HCT116 (cell line): ENCODE data around the gene SPINK2. TPM values are rescaled to one million over a fixed set of nuclear protein-coding genes. Genes with fewer than 3 reads are reported as not detected.

Experiments
- ATAC-seq: fragments of 200-7000 bp; cut with Tn5 transposase; 2 replicates; pipeline ENCODE4 v1.9.1; 2020; ENCODE audit warnings: mild to moderate bottlenecking, moderate library complexity
- Bru-seq: library from RNA; stranded (reverse); fragments of 400-500 nt; gene quantifications from one replicate; lab custom pipeline; 2021; lab: Mats Ljungman, UMichigan
- BruChase-seq, 2 experiments: library from RNA; stranded (reverse); fragments of 400-500 nt; gene quantifications; one replicate each; lab custom pipeline; 2021; lab: Mats Ljungman, UMichigan
- BruUV-seq: library from RNA; stranded (reverse); fragments of 400-500 nt; replicated peaks from 2 replicates; lab custom pipeline; 2021; lab: Mats Ljungman, UMichigan
- CTCF ChIA-PET: fragments of 300-600 bp; sonication (Branson Sonifier 250); formaldehyde crosslinking; loops from one replicate; lab custom pipeline; 2021; ENCODE audit warnings: antibody characterized with exemption; lab: Charles Lee
- POLR2A ChIA-PET: fragments of 300-600, 350-600 bp; sonication (Branson Sonifier 250); formaldehyde crosslinking; loops from one replicate; lab custom pipeline; 2021; ENCODE audit warnings: antibody characterized with exemption; lab: Charles Lee
- RAD21 ChIA-PET, 2 experiments: fragments of 300-600 bp; sonication (Branson Sonifier 250); formaldehyde crosslinking; loops; one replicate each; lab custom pipeline; 2023; ENCODE audit warnings: low total read pairs in 2 of 2; ENCODE audit not compliant: uncharacterized antibody in 2 of 2, unreplicated experiment in 2 of 2, low non-redundant PET in 1 of 2; lab: Charles Lee
- DNase-seq: peaks from one replicate; pipeline ENCODE4 v3.0.0-alpha.2; 2010; ENCODE audit warnings: low read depth, low spot score
- H2AFZ ChIP-seq: fragments of 200-600 bp; shearing (Covaris generic), sonication (generic); 2 replicates; pipeline ENCODE4 v1.6.1; 2017; ENCODE audit warnings: low read depth, mixed run types, mixed read lengths, antibody characterized with exemption, low read length; ENCODE audit not compliant: poor library complexity, severe bottlenecking
- H3K27ac ChIP-seq: 2 replicates; pipeline ENCODE4 v1.5.1; 2012; ENCODE audit warnings: low read depth, low read length
- H3K27me3 ChIP-seq: fragments of 200-600 bp; sonication (generic); 2 replicates; pipeline ENCODE4 v1.6.1; 2016; ENCODE audit warnings: mixed run types, low read length, mixed read lengths; ENCODE audit not compliant: insufficient read depth
- H3K36me3 ChIP-seq, 2 experiments: fragments of 200-500 bp in 1 of 2; fragments of 200-600 bp in 1 of 2; sonication (Bioruptor generic) in 1 of 2; sonication (generic) in 1 of 2; 2 replicates each; pipeline versions ENCODE4 v1.5.1 to v1.6.1; 2014 to 2016; ENCODE audit warnings: low read length in 2 of 2, inconsistent platforms in 1 of 2, mixed read lengths in 1 of 2, mixed run types in 1 of 2; ENCODE audit not compliant: insufficient read depth in 2 of 2, control insufficient read depth in 1 of 2
- H3K4me1 ChIP-seq, 2 experiments: fragments of 200-600 bp in 1 of 2; sonication (generic) in 1 of 2; 2 replicates each; pipeline versions ENCODE4 v1.5.1 to v1.6.1; 2012 to 2017; ENCODE audit warnings: low read length in 2 of 2, inconsistent platforms in 1 of 2, mild to moderate bottlenecking in 1 of 2, mixed read lengths in 1 of 2, mixed run types in 1 of 2, moderate library complexity in 1 of 2; ENCODE audit not compliant: insufficient read depth in 2 of 2, control insufficient read depth in 1 of 2
- H3K4me2 ChIP-seq: fragments of 200-600 bp; sonication (generic); 2 replicates; pipeline ENCODE4 v1.6.1; 2017; ENCODE audit warnings: mixed run types, low read length, mixed read lengths
- H3K4me3 ChIP-seq, 2 experiments: fragments of 200-600 bp in 1 of 2; sonication (generic) in 1 of 2; replicated peaks in 1 of 2; 2 replicates each; pipeline ENCODE4 v1.5.1; 2011 to 2016; ENCODE audit warnings: low read length in 2 of 2, control low read depth in 1 of 2, low read depth in 1 of 2, mild to moderate bottlenecking in 1 of 2, mixed read lengths in 1 of 2, mixed run types in 1 of 2
- H3K79me2 ChIP-seq: fragments of 200-600 bp; sonication (generic); 2 replicates; pipeline ENCODE4 v1.6.1; 2017; ENCODE audit warnings: mild to moderate bottlenecking, mixed run types, low read length, moderate library complexity, mixed read lengths; ENCODE audit not compliant: insufficient read depth
- H3K9ac ChIP-seq: fragments of 200-600 bp; sonication (generic); 2 replicates; pipeline ENCODE4 v1.6.1; 2016; ENCODE audit warnings: low read length, mixed read lengths
- H3K9me2 ChIP-seq: fragments of 200-600 bp; sonication (generic), shearing (Covaris generic); 2 replicates; pipeline ENCODE4 v1.6.1; 2017; ENCODE audit warnings: mixed run types, mild to moderate bottlenecking, moderate library complexity; ENCODE audit not compliant: insufficient read depth
- H3K9me3 ChIP-seq, 2 experiments: fragments of 200-500 bp in 1 of 2; fragments of 200-600 bp in 1 of 2; sonication (Bioruptor generic) in 1 of 2; sonication (generic) in 1 of 2; 2 replicates each; pipeline ENCODE4 v1.6.1; 2014 to 2017; ENCODE audit warnings: low read length in 2 of 2, mixed read lengths in 2 of 2, inconsistent platforms in 1 of 2, low read depth in 1 of 2, mild to moderate bottlenecking in 1 of 2, mixed run types in 1 of 2, moderate library complexity in 1 of 2; ENCODE audit not compliant: control insufficient read depth in 1 of 2, insufficient read depth in 1 of 2
- H4K20me1 ChIP-seq: fragments of 200-600 bp; sonication (generic), shearing (Covaris generic); 2 replicates; pipeline ENCODE4 v1.6.1; 2017; ENCODE audit warnings: mixed run types, mild to moderate bottlenecking, moderate library complexity; ENCODE audit not compliant: insufficient read depth
- CTCF ChIP-seq, 3 experiments: fragments of 200-600 bp in 1 of 3; sonication (generic) in 1 of 3; IDR thresholded peaks in 2 of 3; conservative IDR thresholded peaks in 1 of 3; 2 replicates each; pipeline ENCODE4 v1.5.1; 2012 to 2017; ENCODE audit warnings: low read depth in 2 of 3, low read length in 2 of 3, antibody characterized with exemption in 1 of 3, borderline replicate concordance in 1 of 3, control low read depth in 1 of 3, mild to moderate bottlenecking in 1 of 3, mixed read lengths in 1 of 3, mixed run types in 1 of 3, moderate library complexity in 1 of 3; ENCODE audit not compliant: insufficient read depth in 1 of 3
- ELF1 ChIP-seq: IDR thresholded peaks from 2 replicates; pipeline ENCODE4 v1.6.1; 2012; ENCODE audit warnings: low read depth, borderline replicate concordance
- EZH2phosphoT487 ChIP-seq: fragments of 200-600 bp; IDR thresholded peaks from 2 replicates; pipeline ENCODE4 v1.6.1; 2018; ENCODE audit warnings: antibody characterized with exemption, borderline replicate concordance
- JUND ChIP-seq: IDR thresholded peaks from 2 replicates; pipeline ENCODE4 v1.6.1; 2012
- SIN3A ChIP-seq: IDR thresholded peaks from 2 replicates; pipeline ENCODE4 v1.6.1; 2012; ENCODE audit warnings: low read depth
- ZBTB33 ChIP-seq: IDR thresholded peaks from 2 replicates; pipeline ENCODE4 v1.6.1; 2011; ENCODE audit warnings: mild to moderate bottlenecking, low read length, moderate library complexity; ENCODE audit not compliant: insufficient replicate concordance; ENCODE audit errors: extremely low read depth
- intact Hi-C: fragments of 100-400 bp; cut with micrococcal nuclease; formaldehyde crosslinking; loops from 2 replicates; pipeline ENCODE4 v1.10.0; 2022
- long read RNA-seq: library from polyadenylated mRNA; unstranded; transcript quantifications from one replicate; pipeline ENCODE4 v2.0.0, GENCODE V29; 2021; ENCODE audit not compliant: unreplicated experiment
- polyA plus RNA-seq: library from polyadenylated mRNA; unstranded; fragments of >200 nt; gene quantifications from 2 replicates; pipeline ENCODE4 v1.2.1, GENCODE V29; 2012; ENCODE audit warnings: missing spikeins
- total RNA-seq: library from RNA; stranded (reverse); gene quantifications from one replicate; pipeline ENCODE4 v1.2.1, GENCODE V29; 2021; ENCODE audit not compliant: unreplicated experiment

SPINK2 gene
- total RNA-seq (2.4 TPM), Bru-seq, nascent RNA (percentile 21 among the genes with signal in this experiment), BruChase-seq, experiment 1, labeled RNA remaining after a 6-hour chase (percentile 17 among the genes with signal in this experiment), BruChase-seq, experiment 2, labeled RNA remaining after a 2-hour chase (percentile 19 among the genes with signal in this experiment)
- polyA plus RNA-seq, result 0.87 and 1.7 TPM in 2 replicates
- long read RNA-seq, result 0 reads

GRCh38 chr4:56821381-56822243 is at the start of gene SPINK2:
Gene SPINK2 (minus strand): TSS chr4:56821701. CDS start chr4:56821662, 39 bp downstream.
- no TSS peak for BruUV-seq
- RAD21 ChIA-PET, result no interaction called here
- H3K9me3 ChIP-seq, result no peaks in the 10 kb centered on the region
- no peaks in the 10 kb centered on the region for H3K36me3 ChIP-seq
- peak within 1 kb of the TSS; percentile 46; the same call in 1 of the 2 replicates for H3K9ac ChIP-seq
- peak within 1 kb of the TSS; percentile 95 for H2AFZ ChIP-seq
- ATAC-seq (peak; percentile 97), DNase-seq (peak; percentile 44)
- no peaks in the 10 kb centered on the region for H3K79me2 ChIP-seq
- peaks cover 3 to 16% of the 10 kb centered on the region in 2 experiments; a peak in 2 of 4 replicates for H3K4me1 ChIP-seq
- H4K20me1 ChIP-seq, result no peaks in the 10 kb centered on the region
- peak within 1 kb of the TSS; percentile 97 for H3K4me2 ChIP-seq
- no peaks in the 10 kb centered on the region for H3K27me3 ChIP-seq
- intact Hi-C loops, result no loop called here
- no peak for TF ChIP-seq JUND
- no peak for TF ChIP-seq SIN3A
- peak; percentile 27 to 29 (median 28); a peak in 4 of 6 replicates for TF ChIP-seq CTCF (IDR thresholded peaks at IDR 0.05 in 2 of 3, conservative IDR thresholded peaks at IDR 0.05 in 1 of 3; ENCODE audit: borderline replicate concordance in 1 of 3, insufficient read depth in 1 of 3, low read depth in 2 of 3, low read length in 2 of 3)
- no peak for TF ChIP-seq ZBTB33
- no peak for TF ChIP-seq ELF1
- no peak for TF ChIP-seq EZH2phosphoT487
- TF ChIP-seq, all 23 proteins: peak for 1
- Histone ChIP-seq H3K4me3 (peak within 1 kb of the TSS; percentile 49 to 67), H3K27ac (no peak within 1 kb of the TSS), H3K9me2 (no peaks in the 10 kb centered on the region)
- ChIA-PET CTCF (interaction anchor here (1.2 kb wide), 2 partner anchors 15 to 396 kb away, joined by 3 to 4 read pairs; no protein-coding TSS in a partner anchor), POLR2A (no interaction called here)
